Astrocyte (in vitro differentiated cells and primary cell): ENCODE measurements around the gene PHLDA2. TPM values are rescaled to one million over a fixed set of nuclear protein-coding genes. Genes with fewer than 3 reads are reported as not detected.

Experiments
- DNase-seq: peaks from one replicate; pipeline ENCODE4 v3.0.0-alpha.2; 2010; ENCODE audit warnings: low read depth
- FAIRE-seq: peaks from 2 replicates; lab custom pipeline; 2011; peaks lifted over from hg19 to GRCh38; lab: Jason Lieb, UNC
- H2AFZ ChIP-seq: 2 replicates; pipeline ENCODE4 v1.6.0; 2012; ENCODE audit warnings: low read depth, low read length, inconsistent platforms
- H3K27ac ChIP-seq: 2 replicates; pipeline ENCODE4 v1.5.1; 2011; ENCODE audit warnings: low read depth, low read length, inconsistent platforms
- H3K27me3 ChIP-seq: 2 replicates; pipeline ENCODE4 v1.6.0; 2011; ENCODE audit warnings: low read length, inconsistent platforms; ENCODE audit not compliant: insufficient read depth
- H3K36me3 ChIP-seq: 2 replicates; pipeline ENCODE4 v1.5.1; 2011; ENCODE audit warnings: low read length, inconsistent platforms; ENCODE audit not compliant: insufficient read depth
- H3K4me1 ChIP-seq: 2 replicates; pipeline ENCODE4 v1.5.1; 2011; ENCODE audit warnings: low read length, inconsistent platforms; ENCODE audit not compliant: insufficient read depth
- H3K4me2 ChIP-seq: 2 replicates; pipeline ENCODE4 v1.6.0; 2012; ENCODE audit warnings: low read length, inconsistent platforms
- H3K4me3 ChIP-seq: 2 replicates; pipeline ENCODE4 v1.5.1; 2011; ENCODE audit warnings: low read depth, mild to moderate bottlenecking, low read length, inconsistent platforms; ENCODE audit not compliant: insufficient read depth
- H3K79me2 ChIP-seq: 2 replicates; pipeline ENCODE4 v1.6.0; 2012; ENCODE audit warnings: mild to moderate bottlenecking, low read length, inconsistent platforms; ENCODE audit not compliant: insufficient read depth
- H3K9ac ChIP-seq: 2 replicates; pipeline ENCODE4 v1.6.0; 2012; ENCODE audit warnings: mild to moderate bottlenecking, low read length, inconsistent platforms
- H3K9me3 ChIP-seq: 2 replicates; pipeline ENCODE4 v1.5.1; 2012; ENCODE audit warnings: low read depth, mild to moderate bottlenecking, low read length, inconsistent platforms; ENCODE audit not compliant: insufficient read depth
- H4K20me1 ChIP-seq: 2 replicates; pipeline ENCODE4 v1.6.0; 2012; ENCODE audit warnings: low read length, inconsistent platforms; ENCODE audit not compliant: insufficient read depth
- H3K27ac Mint-ChIP-seq: one replicate; pipeline ENCODE4 v1.8.0; 2021; ENCODE audit warnings: mild to moderate bottlenecking, mixed read lengths; ENCODE audit not compliant: unreplicated experiment
- H3K27me3 Mint-ChIP-seq: one replicate; pipeline ENCODE4 v1.8.0; 2021; ENCODE audit warnings: low read depth, mixed read lengths; ENCODE audit not compliant: unreplicated experiment
- H3K36me3 Mint-ChIP-seq: one replicate; pipeline ENCODE4 v1.8.0; 2021; ENCODE audit warnings: low read depth, mixed read lengths; ENCODE audit not compliant: unreplicated experiment
- H3K4me1 Mint-ChIP-seq: one replicate; pipeline ENCODE4 v1.8.0; 2021; ENCODE audit warnings: low read depth, mixed read lengths; ENCODE audit not compliant: unreplicated experiment
- H3K4me3 Mint-ChIP-seq: one replicate; pipeline ENCODE4 v1.8.0; 2021; ENCODE audit warnings: mild to moderate bottlenecking, moderate library complexity, mixed read lengths; ENCODE audit not compliant: unreplicated experiment
- H3K9me3 Mint-ChIP-seq: one replicate; pipeline ENCODE4 v1.8.0; 2021; ENCODE audit warnings: mild to moderate bottlenecking, mixed read lengths; ENCODE audit not compliant: unreplicated experiment
- CTCF ChIP-seq: IDR thresholded peaks from 2 replicates; pipeline ENCODE4 v1.5.1; 2011; ENCODE audit warnings: low read depth, mild to moderate bottlenecking, inconsistent platforms, low read length, moderate library complexity; ENCODE audit not compliant: insufficient read depth
- EZH2 ChIP-seq: IDR thresholded peaks from 2 replicates; pipeline ENCODE4 v1.6.1; 2012; ENCODE audit warnings: mild to moderate bottlenecking, low read length, inconsistent platforms; ENCODE audit not compliant: insufficient read depth
- total RNA-seq: library from RNA; stranded (reverse); gene quantifications from 2 replicates; pipeline ENCODE4 v1.2.1, GENCODE V29; 2021

PHLDA2 gene
- total RNA-seq, 1 donor from 2014 or later: 78.8 TPM

- Mint-ChIP-seq H3K36me3 (peaks cover 7% of the 10 kb centered on the region), H3K27me3 (no peaks in the 10 kb centered on the region), H3K4me3 (no peak overlapping the region), H3K27ac (no peak overlapping the region), H3K4me1 (peaks cover 8% of the 10 kb centered on the region), H3K9me3 (peaks cover 3% of the 10 kb centered on the region)
- Histone ChIP-seq H3K27ac (no peak overlapping the region), H3K27me3 (peaks cover 3% of the 10 kb centered on the region), H3K9me3 (no peaks in the 10 kb centered on the region), H3K4me2 (no peak overlapping the region), H2AFZ (no peak overlapping the region), H3K9ac (no peak overlapping the region), H3K79me2 (no peaks in the 10 kb centered on the region), H3K4me3 (no peak overlapping the region), H4K20me1 (no peaks in the 10 kb centered on the region), H3K36me3 (no peaks in the 10 kb centered on the region), H3K4me1 (peaks cover 23% of the 10 kb centered on the region)
- DNase-seq: no peak
- FAIRE-seq: no peak
- TF ChIP-seq EZH2 (no peak), CTCF (no peak)
Observed at GRCh38 chr11:2911088-2911784, 18.0 kb downstream of the PHLDA2 start.

DNA sequence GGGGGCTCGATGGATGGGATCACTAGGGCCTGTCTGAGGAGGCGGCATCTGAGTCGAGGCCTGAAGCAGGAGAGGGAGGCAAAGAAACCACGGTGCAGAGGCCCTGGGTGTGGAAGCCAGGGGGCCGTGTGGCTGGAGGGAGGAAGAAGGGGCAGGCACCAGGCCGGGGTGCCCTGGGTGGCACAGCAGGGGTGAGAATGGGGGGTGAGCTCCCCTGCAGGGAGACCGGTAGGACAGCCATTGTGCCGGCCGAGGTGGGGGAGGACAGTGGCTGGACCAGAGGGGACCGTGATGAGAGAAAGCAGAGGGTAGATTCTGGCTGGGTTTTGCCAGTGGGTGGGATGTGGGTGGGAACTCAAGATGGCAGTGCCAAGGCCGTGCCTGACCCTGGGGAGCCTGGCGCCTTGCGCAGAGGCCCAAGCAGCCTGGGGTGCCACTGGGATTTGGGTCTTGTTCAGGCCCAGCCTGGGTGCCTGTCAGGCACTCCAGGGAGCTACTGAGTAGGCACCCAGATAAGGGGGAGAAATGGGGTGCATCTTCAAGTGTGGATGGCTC is 18.7 kb downstream of the PHLDA2 start:
- no peak overlapping the region for H2AFZ ChIP-seq
- Mint-ChIP-seq H3K36me3 (peaks cover 15% of the 10 kb centered on the region), H3K4me1 (peaks cover 8% of the 10 kb centered on the region), H3K9me3 (peaks cover 5% of the 10 kb centered on the region), H3K27ac (no peak overlapping the region), H3K4me3 (peak overlapping the region; percentile 8), H3K27me3 (no peaks in the 10 kb centered on the region)
- no peak overlapping the region for H3K9ac ChIP-seq
- H3K4me2 ChIP-seq: no peak overlapping the region
- H3K9me3 ChIP-seq: no peaks in the 10 kb centered on the region
- FAIRE-seq (no peak), DNase-seq (no peak)
- peaks cover 23% of the 10 kb centered on the region for H3K4me1 ChIP-seq
- TF ChIP-seq EZH2 (no peak), CTCF (no peak)
- no peaks in the 10 kb centered on the region for H3K79me2 ChIP-seq
- H3K4me3 ChIP-seq: no peak overlapping the region
- H3K27ac ChIP-seq: no peak overlapping the region
- no peaks in the 10 kb centered on the region for H4K20me1 ChIP-seq
- H3K36me3 ChIP-seq: no peaks in the 10 kb centered on the region
- peaks cover 3% of the 10 kb centered on the region for H3K27me3 ChIP-seq
